T-cell (primary cell): ENCODE results near the gene COL11A1. TPM values are rescaled to one million over a fixed set of nuclear protein-coding genes. Genes with fewer than 3 reads are reported as not detected.

ENCODE experiments used
- ATAC-seq, 4 experiments: fragments of 200-7000 bp in 3 of 4; fragments of 150-1000 bp in 1 of 4; cut with Tn5 transposase; replicated peaks in 1 of 4; 1 replicate in 3 of 4; 2 replicates in 1 of 4; pipeline ENCODE4 v1.10.0; 2021; ENCODE audit warnings: moderate library complexity in 3 of 4, mild to moderate bottlenecking in 2 of 4, moderate number of reproducible peaks in 1 of 4
- CTCF ChIA-PET, 2 donors: fragments of 300-600 bp; sonication (Branson Sonifier 250); formaldehyde crosslinking; loops; one replicate each; lab custom pipeline; 2022; ENCODE audit warnings: antibody characterized with exemption in 2 of 2; lab: Charles Lee
- POLR2A ChIA-PET, 2 donors: fragments of 300-600 bp; sonication (Branson Sonifier 250); formaldehyde crosslinking; loops; one replicate each; lab custom pipeline; 2022; ENCODE audit warnings: antibody characterized with exemption in 2 of 2; lab: Charles Lee
- DNase-seq, 35 experiments: peaks; one replicate each; pipeline versions ENCODE4 v3.0.0 to v3.0.0-alpha.2; 2013 to 2023
- H3K27ac ChIP-seq: one replicate; pipeline ENCODE4 v1.5.1; 2013; ENCODE audit warnings: low read length
- H3K27me3 ChIP-seq, 2 experiments: replicated peaks in 1 of 2; 1 replicate in 1 of 2; 2 replicates in 1 of 2; pipeline versions ENCODE4 v1.6.1 to v1.7.0; 2013; ENCODE audit warnings: low read length in 1 of 2, mixed read lengths in 1 of 2; ENCODE audit not compliant: control insufficient read depth in 2 of 2, insufficient read depth in 2 of 2; ENCODE audit errors: extremely low read depth in 1 of 2
- H3K36me3 ChIP-seq, 2 donors: 1 replicate in 1 of 2; 2 replicates in 1 of 2; pipeline versions ENCODE4 v1.6.1 to v1.7.0; 2013; ENCODE audit warnings: low read length in 1 of 2; ENCODE audit not compliant: control insufficient read depth in 2 of 2, insufficient read depth in 1 of 2; ENCODE audit errors: extremely low read depth in 1 of 2
- H3K4me1 ChIP-seq, 2 experiments: 1 replicate in 1 of 2; 2 replicates in 1 of 2; pipeline versions ENCODE4 v1.6.1 to v1.7.0; 2013; ENCODE audit warnings: low read length in 2 of 2, mixed read lengths in 1 of 2; ENCODE audit not compliant: insufficient read depth in 2 of 2, control insufficient read depth in 1 of 2; ENCODE audit errors: extremely low read depth in 1 of 2
- H3K4me3 ChIP-seq, 2 donors: 1 replicate in 1 of 2; 2 replicates in 1 of 2; pipeline versions ENCODE4 v1.5.1 to v1.7.0; 2013; ENCODE audit warnings: mild to moderate bottlenecking in 2 of 2, low read length in 1 of 2, moderate library complexity in 1 of 2; ENCODE audit not compliant: control insufficient read depth in 1 of 2; ENCODE audit errors: extremely low read depth in 1 of 2
- H3K9me3 ChIP-seq: 2 replicates; pipeline ENCODE4 v1.7.0; 2013
- H3K27ac Mint-ChIP-seq, 2 donors: one replicate each; pipeline ENCODE4 v1.8.0; 2020 to 2021; ENCODE audit warnings: mild to moderate bottlenecking in 2 of 2, mixed read lengths in 2 of 2
- H3K27me3 Mint-ChIP-seq, 2 donors: one replicate each; pipeline ENCODE4 v1.8.0; 2021 to 2022; ENCODE audit warnings: mixed read lengths in 2 of 2
- H3K36me3 Mint-ChIP-seq: one replicate; pipeline ENCODE4 v1.8.0; 2021; ENCODE audit warnings: mixed read lengths
- H3K4me1 Mint-ChIP-seq, 3 donors: one replicate each; pipeline ENCODE4 v1.8.0; 2020 to 2022; ENCODE audit warnings: mixed read lengths in 3 of 3, mild to moderate bottlenecking in 1 of 3
- H3K4me3 Mint-ChIP-seq, 3 donors: one replicate each; pipeline ENCODE4 v1.8.0; 2020 to 2022; ENCODE audit warnings: mild to moderate bottlenecking in 3 of 3, mixed read lengths in 3 of 3, moderate library complexity in 3 of 3
- H3K9me3 Mint-ChIP-seq, 3 donors: one replicate each; pipeline ENCODE4 v1.8.0; 2020 to 2022; ENCODE audit warnings: mixed read lengths in 3 of 3
- WGBS: methylation state at CpG from one replicate; pipeline ENCODE4 v1.1.5; 2013; ENCODE audit warnings: missing lambda C conversion rate; ENCODE audit not compliant: insufficient coverage; 5-methylcytosine and 5-hydroxymethylcytosine counted together
- total RNA-seq, 35 experiments: library from RNA in 6 of 35; stranded (reverse) in 6 of 35; fragments of 120-200 nt in 1 of 35; gene quantifications; one replicate each; pipeline versions ENCODE4 v1.2.1 to v1.2.4 and lab custom pipeline; 2013 to 2026

COL11A1 gene
- total RNA-seq, 5 donors from 2014 or later (not counting 1 experiment from before 2014, with no cell fraction given) = 0.07 to 0.13 TPM; not detected in 3

GRCh38 chr1:102840741-102841140, 267.6 kb downstream of the COL11A1 start:
- Mint-ChIP-seq H3K4me1 (no peaks in the 10 kb centered on the region), H3K27me3 (no peaks in the 10 kb centered on the region)

GRCh38 chr1:102838016-102838415, 270.3 kb downstream of the COL11A1 start:
- Mint-ChIP-seq H3K36me3 (no peaks in the 10 kb centered on the region), H3K9me3 (peaks cover 5 to 12% (median 9%) of the 10 kb centered on the region in 3 donors), H3K4me3 (no peak overlapping the region), H3K27me3 (no peaks in the 10 kb centered on the region), H3K27ac (no peak overlapping the region), H3K4me1 (no peaks in the 10 kb centered on the region)
- Histone ChIP-seq H3K4me1 (no peaks in the 10 kb centered on the region), H3K27ac (no peak overlapping the region), H3K4me3 (no peak overlapping the region), H3K36me3 (no peaks in the 10 kb centered on the region), H3K9me3 (no peaks in the 10 kb centered on the region), H3K27me3 (no peaks in the 10 kb centered on the region)
- no peak for DNase-seq
- 100% methylated on average over 3 of the region's 4 CpGs for WGBS
- ChIA-PET CTCF (no interaction called here), POLR2A (no interaction called here)
- no peak for ATAC-seq

More at GRCh38 chr1:102840741-102841140, 267.6 kb downstream of the COL11A1 start:
- no peak overlapping the region for H3K4me3 ChIP-seq
- ATAC-seq = no peak
- no peak overlapping the region for H3K4me3 Mint-ChIP-seq
- DNase-seq = no peak
- no peaks in the 10 kb centered on the region for H3K36me3 ChIP-seq
- no peak overlapping the region for H3K27ac Mint-ChIP-seq
- H3K4me1 ChIP-seq = no peaks in the 10 kb centered on the region
- ChIA-PET CTCF (no interaction called here), POLR2A (no interaction called here)
- H3K27ac ChIP-seq = no peak overlapping the region
- H3K9me3 ChIP-seq = no peaks in the 10 kb centered on the region
- no peaks in the 10 kb centered on the region for H3K27me3 ChIP-seq
- peaks cover 0 to 16% (median 13%) of the 10 kb centered on the region in 3 donors for H3K9me3 Mint-ChIP-seq
- 63% methylated on average over 4 of the region's 5 CpGs for WGBS
- H3K36me3 Mint-ChIP-seq = no peaks in the 10 kb centered on the region

DNA sequence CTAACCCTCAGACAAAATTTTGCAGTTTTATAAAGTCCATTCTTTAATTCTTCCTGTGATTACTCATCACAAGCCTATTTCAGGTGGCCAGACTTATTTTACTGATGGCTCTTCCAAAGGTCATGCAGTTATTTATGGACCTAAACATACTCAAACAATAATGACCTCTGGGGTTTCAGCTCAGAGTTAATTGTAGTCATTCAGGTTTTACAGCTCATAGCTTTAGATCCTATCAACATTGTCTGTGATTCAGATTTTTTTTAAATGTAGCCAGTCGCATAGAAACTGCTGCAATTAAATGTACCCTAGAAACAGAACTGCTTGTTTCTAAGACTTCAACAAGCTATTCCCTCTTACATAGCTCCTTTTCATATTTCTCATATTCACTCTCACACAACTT, 270.8 kb downstream of the COL11A1 start:
- H3K27me3 Mint-ChIP-seq = no peaks in the 10 kb centered on the region
- no peak for DNase-seq
- H3K27ac Mint-ChIP-seq = no peak overlapping the region
- 71% methylated on average over 1 of the region's 1 CpG for WGBS
- ATAC-seq = no peak
- CTCF ChIA-PET = no interaction called here
- POLR2A ChIA-PET = no interaction called here
- H3K4me1 Mint-ChIP-seq = no peaks in the 10 kb centered on the region
- H3K27me3 ChIP-seq = no peaks in the 10 kb centered on the region
- H3K4me3 Mint-ChIP-seq = no peak overlapping the region
- H3K9me3 ChIP-seq = no peaks in the 10 kb centered on the region
- H3K36me3 Mint-ChIP-seq = no peaks in the 10 kb centered on the region
- peaks cover 5 to 9% (median 8%) of the 10 kb centered on the region in 3 donors for H3K9me3 Mint-ChIP-seq
- H3K4me3 ChIP-seq = no peak overlapping the region
- no peak overlapping the region for H3K27ac ChIP-seq
- no peaks in the 10 kb centered on the region for H3K36me3 ChIP-seq
- no peaks in the 10 kb centered on the region for H3K4me1 ChIP-seq

DNA sequence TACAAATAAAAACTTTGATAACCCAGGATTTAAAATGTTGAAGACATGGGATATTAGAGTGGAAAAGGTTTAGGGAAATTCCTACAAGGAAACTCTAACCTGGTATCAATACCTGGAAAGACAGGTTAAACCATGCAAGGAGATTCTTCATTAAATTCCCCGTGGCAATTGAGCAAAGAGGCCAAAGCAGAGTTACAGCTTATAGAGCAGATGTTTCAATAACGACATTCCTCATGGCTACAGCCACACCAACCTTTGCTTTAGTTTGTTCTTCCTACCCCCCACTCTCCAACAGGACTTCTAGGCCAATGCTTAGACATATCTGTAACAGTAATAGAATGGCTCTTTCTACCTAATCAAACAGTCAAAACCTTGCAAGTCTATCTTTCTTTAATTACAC, 271.3 kb downstream of the COL11A1 start:
- peaks cover 5 to 9% (median 6%) of the 10 kb centered on the region in 3 donors for H3K9me3 Mint-ChIP-seq
- POLR2A ChIA-PET = no interaction called here
- Histone ChIP-seq H3K27me3 (no peaks in the 10 kb centered on the region), H3K9me3 (no peaks in the 10 kb centered on the region), H3K27ac (no peak overlapping the region), H3K4me1 (no peaks in the 10 kb centered on the region), H3K4me3 (no peak overlapping the region), H3K36me3 (no peaks in the 10 kb centered on the region)
- WGBS = 50% methylated on average over 2 of the region's 2 CpGs
- H3K4me1 Mint-ChIP-seq = no peaks in the 10 kb centered on the region
- CTCF ChIA-PET = no interaction called here
- H3K27ac Mint-ChIP-seq = no peak overlapping the region
- ATAC-seq (no peak), DNase-seq (no peak)
- no peak overlapping the region for H3K4me3 Mint-ChIP-seq
- no peaks in the 10 kb centered on the region for H3K36me3 Mint-ChIP-seq
- H3K27me3 Mint-ChIP-seq = no peaks in the 10 kb centered on the region

GRCh38 chr1:102834688-102835320, 273.5 kb downstream of the COL11A1 start:
- ChIA-PET POLR2A (no interaction called here), CTCF (interaction anchor here in 1 of 2 donors (0.6 kb wide), 1 partner anchor 72 kb away, joined by 3 read pairs; no protein-coding TSS in a partner anchor)
- no CpG with 5 or more reads among the region's 1 CpG for WGBS
- no peaks in the 10 kb centered on the region for H3K36me3 Mint-ChIP-seq
- H3K4me3 ChIP-seq = no peak overlapping the region
- H3K27ac Mint-ChIP-seq = no peak overlapping the region
- no peaks in the 10 kb centered on the region for H3K36me3 ChIP-seq
- H3K9me3 Mint-ChIP-seq = peaks cover 5 to 9% (median 6%) of the 10 kb centered on the region in 3 donors
- H3K27me3 ChIP-seq = no peaks in the 10 kb centered on the region
- H3K27me3 Mint-ChIP-seq = no peaks in the 10 kb centered on the region
- ATAC-seq = no peak
- H3K4me3 Mint-ChIP-seq = no peak overlapping the region
- H3K27ac ChIP-seq = no peak overlapping the region
- DNase-seq = no peak
- H3K9me3 ChIP-seq = no peaks in the 10 kb centered on the region
- H3K4me1 Mint-ChIP-seq = no peaks in the 10 kb centered on the region
- H3K4me1 ChIP-seq = no peaks in the 10 kb centered on the region

DNA sequence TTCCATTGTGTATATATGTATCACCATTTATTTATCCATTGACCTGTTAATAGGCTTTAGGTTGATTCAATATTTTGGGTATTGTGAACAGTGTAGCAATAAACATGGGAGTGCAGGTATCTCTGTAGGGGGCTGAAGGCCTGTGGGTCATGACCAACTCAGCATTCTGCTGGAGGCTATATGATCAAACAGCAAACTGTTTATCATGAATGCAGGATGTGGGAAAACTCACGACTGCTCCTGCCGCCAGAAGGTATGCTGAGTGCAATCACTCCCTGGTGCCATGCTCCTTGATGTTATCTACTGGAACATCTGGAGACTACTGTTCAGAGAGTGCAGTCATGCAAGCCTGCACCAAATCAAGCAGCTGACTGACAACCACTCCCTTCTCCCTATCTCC, 275.2 kb downstream of the COL11A1 start:
- no peaks in the 10 kb centered on the region for H3K27me3 ChIP-seq
- H3K36me3 Mint-ChIP-seq = no peaks in the 10 kb centered on the region
- H3K27ac Mint-ChIP-seq = no peak overlapping the region
- H3K9me3 Mint-ChIP-seq = peaks cover 5 to 12% (median 6%) of the 10 kb centered on the region in 3 donors
- no peak for DNase-seq
- no peaks in the 10 kb centered on the region for H3K9me3 ChIP-seq
- no peak overlapping the region for H3K27ac ChIP-seq
- H3K4me3 Mint-ChIP-seq = no peak overlapping the region
- 77% methylated on average over 2 of the region's 2 CpGs for WGBS
- H3K27me3 Mint-ChIP-seq = no peaks in the 10 kb centered on the region
- ChIA-PET CTCF (no interaction called here), POLR2A (no interaction called here)
- H3K4me1 ChIP-seq = no peaks in the 10 kb centered on the region
- ATAC-seq = no peak
- no peaks in the 10 kb centered on the region for H3K36me3 ChIP-seq
- no peaks in the 10 kb centered on the region for H3K4me1 Mint-ChIP-seq
- H3K4me3 ChIP-seq = no peak overlapping the region
